Measurements from ENCODE around the gene MEX3D.

The MEX3D gene

DNA sequence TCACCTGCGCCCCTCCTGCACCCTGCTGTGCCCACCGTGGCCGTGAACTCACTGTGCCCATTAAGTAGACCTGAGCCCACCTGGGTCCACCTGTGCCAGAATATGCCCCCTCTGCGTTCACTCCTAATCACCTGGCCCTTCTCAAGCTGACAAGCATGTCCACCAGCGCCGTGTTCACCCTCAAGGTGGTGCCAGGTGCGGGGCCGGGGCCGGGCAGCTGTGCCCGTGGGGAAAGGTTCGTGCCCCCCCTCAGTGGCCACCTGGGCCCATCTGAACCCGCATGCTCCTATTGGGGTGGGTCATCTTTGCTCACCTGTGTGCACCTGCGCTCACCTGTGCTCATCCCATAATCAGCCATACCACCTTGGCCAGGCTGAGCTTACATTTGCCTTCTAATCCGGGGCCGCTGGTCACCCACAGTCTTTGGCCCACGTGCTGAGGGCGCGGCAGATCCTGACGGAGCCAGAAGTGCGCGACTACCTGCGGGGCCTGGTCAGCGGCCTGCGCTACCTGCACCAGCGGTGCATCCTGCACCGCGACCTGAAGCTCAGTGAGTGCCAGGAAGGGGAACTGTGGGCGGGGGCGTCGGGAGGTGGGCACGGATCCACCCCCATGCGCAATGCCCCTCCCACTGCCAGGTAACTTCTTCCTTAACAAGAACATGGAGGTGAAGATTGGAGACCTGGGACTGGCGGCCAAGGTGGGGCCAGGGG lies 41.9 kb downstream of the MEX3D start:
- TF ChIP-seq, protein P1, sequence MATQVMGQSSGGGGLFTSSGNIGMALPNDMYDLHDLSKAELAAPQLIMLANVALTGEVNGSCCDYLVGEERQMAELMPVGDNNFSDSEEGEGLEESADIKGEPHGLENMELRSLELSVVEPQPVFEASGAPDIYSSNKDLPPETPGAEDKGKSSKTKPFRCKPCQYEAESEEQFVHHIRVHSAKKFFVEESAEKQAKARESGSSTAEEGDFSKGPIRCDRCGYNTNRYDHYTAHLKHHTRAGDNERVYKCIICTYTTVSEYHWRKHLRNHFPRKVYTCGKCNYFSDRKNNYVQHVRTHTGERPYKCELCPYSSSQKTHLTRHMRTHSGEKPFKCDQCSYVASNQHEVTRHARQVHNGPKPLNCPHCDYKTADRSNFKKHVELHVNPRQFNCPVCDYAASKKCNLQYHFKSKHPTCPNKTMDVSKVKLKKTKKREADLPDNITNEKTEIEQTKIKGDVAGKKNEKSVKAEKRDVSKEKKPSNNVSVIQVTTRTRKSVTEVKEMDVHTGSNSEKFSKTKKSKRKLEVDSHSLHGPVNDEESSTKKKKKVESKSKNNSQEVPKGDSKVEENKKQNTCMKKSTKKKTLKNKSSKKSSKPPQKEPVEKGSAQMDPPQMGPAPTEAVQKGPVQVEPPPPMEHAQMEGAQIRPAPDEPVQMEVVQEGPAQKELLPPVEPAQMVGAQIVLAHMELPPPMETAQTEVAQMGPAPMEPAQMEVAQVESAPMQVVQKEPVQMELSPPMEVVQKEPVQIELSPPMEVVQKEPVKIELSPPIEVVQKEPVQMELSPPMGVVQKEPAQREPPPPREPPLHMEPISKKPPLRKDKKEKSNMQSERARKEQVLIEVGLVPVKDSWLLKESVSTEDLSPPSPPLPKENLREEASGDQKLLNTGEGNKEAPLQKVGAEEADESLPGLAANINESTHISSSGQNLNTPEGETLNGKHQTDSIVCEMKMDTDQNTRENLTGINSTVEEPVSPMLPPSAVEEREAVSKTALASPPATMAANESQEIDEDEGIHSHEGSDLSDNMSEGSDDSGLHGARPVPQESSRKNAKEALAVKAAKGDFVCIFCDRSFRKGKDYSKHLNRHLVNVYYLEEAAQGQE (IDR thresholded peaks at IDR 0.05; ENCODE audit: low read depth) = no peak
- TF ChIP-seq, protein P2, sequence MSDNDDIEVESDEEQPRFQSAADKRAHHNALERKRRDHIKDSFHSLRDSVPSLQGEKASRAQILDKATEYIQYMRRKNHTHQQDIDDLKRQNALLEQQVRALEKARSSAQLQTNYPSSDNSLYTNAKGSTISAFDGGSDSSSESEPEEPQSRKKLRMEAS (IDR thresholded peaks at IDR 0.05) = peak; percentile 45; the same call in 1 of the 2 replicates

DNA sequence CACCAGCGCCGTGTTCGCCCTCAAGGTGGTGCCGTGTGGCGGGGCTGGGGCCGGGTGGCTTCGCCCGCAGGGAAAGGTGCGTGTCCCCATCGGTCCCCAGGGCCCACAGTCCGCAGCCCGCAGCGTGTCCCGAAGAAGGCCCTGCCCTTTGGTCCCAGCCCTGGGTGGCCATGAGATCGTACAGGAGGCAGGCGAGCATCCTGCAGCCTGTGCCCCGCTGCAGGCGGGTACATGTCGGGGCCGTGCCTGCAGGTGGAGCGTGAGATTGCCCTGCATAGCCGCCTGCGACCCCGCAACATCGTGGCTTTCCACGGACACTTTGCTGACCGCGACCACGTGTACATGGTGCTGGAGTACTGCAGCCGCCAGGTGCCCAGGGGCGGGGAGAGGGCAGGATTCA lies 42.8 kb downstream of the MEX3D start:
- TF ChIP-seq, protein P3, sequence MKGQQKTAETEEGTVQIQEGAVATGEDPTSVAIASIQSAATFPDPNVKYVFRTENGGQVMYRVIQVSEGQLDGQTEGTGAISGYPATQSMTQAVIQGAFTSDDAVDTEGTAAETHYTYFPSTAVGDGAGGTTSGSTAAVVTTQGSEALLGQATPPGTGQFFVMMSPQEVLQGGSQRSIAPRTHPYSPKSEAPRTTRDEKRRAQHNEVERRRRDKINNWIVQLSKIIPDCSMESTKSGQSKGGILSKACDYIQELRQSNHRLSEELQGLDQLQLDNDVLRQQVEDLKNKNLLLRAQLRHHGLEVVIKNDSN (IDR thresholded peaks at IDR 0.05) = no peak
- TF ChIP-seq TCF12 (IDR thresholded peaks at IDR 0.05; ENCODE audit: low read depth) (no peak), CREB1 (IDR thresholded peaks at IDR 0.05; ENCODE audit: low read depth) (no peak), TAF1 (IDR thresholded peaks at IDR 0.05; ENCODE audit: low read depth) (no peak), YY1 (IDR thresholded peaks at IDR 0.05; ENCODE audit: low read depth) (no peak), EP300 (IDR thresholded peaks at IDR 0.05; ENCODE audit: borderline replicate concordance) (no peak), NFIC (IDR thresholded peaks at IDR 0.05) (no peak), RAD21 (IDR thresholded peaks at IDR 0.05; ENCODE audit: low read depth) (no peak), ZBTB7A (IDR thresholded peaks at IDR 0.05; ENCODE audit: low read depth) (no peak), FOXM1 (IDR thresholded peaks at IDR 0.05; ENCODE audit: borderline replicate concordance, low read depth) (no peak), CEBPB (IDR thresholded peaks at IDR 0.05) (no peak), TEAD4 (IDR thresholded peaks at IDR 0.05) (no peak), EGR1 (IDR thresholded peaks at IDR 0.05) (no peak)
- TF ChIP-seq, protein P2 (IDR thresholded peaks at IDR 0.05) = no peak
- TF ChIP-seq, protein P1 (IDR thresholded peaks at IDR 0.05; ENCODE audit: low read depth) = no peak

DNA sequence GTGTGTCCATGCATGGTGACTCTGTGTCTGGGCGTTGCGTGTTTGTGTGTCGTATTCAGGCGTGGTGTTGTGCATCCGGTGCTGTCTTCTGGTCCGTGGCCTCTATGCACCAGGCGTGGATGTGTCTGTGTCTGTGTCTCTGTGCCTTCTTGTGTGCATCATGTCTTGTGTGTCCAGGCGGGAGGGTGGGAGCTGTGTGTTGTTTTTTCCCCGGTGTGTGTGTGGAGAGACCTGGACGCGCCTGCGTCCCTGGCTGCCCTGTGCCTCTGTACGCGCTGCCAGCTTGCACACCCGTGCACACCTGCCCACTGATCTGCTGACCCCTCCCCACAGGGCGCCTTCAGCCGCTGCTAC lies 43.2 kb downstream of the MEX3D start:
- no peak for TF ChIP-seq YY1 (IDR thresholded peaks at IDR 0.05; ENCODE audit: low read depth)
- no peak for TF ChIP-seq RAD21 (IDR thresholded peaks at IDR 0.05; ENCODE audit: low read depth)
- no peak for TF ChIP-seq ZBTB7A (IDR thresholded peaks at IDR 0.05; ENCODE audit: low read depth)
- no peak for TF ChIP-seq TAF1 (IDR thresholded peaks at IDR 0.05; ENCODE audit: low read depth)
- no peak for TF ChIP-seq FOXM1 (IDR thresholded peaks at IDR 0.05; ENCODE audit: borderline replicate concordance, low read depth)
- no peak for TF ChIP-seq EP300 (IDR thresholded peaks at IDR 0.05; ENCODE audit: borderline replicate concordance)
- TF ChIP-seq, protein P3 (IDR thresholded peaks at IDR 0.05) = no peak
- no peak for TF ChIP-seq CEBPB (IDR thresholded peaks at IDR 0.05)
- TF ChIP-seq NFIC (IDR thresholded peaks at IDR 0.05) = no peak
- TF ChIP-seq CREB1 (IDR thresholded peaks at IDR 0.05; ENCODE audit: low read depth) = no peak
- TF ChIP-seq TCF12 (IDR thresholded peaks at IDR 0.05; ENCODE audit: low read depth) = no peak
- TF ChIP-seq, protein P1 (IDR thresholded peaks at IDR 0.05; ENCODE audit: low read depth) = no peak
- no peak for TF ChIP-seq TEAD4 (IDR thresholded peaks at IDR 0.05)
- no peak for TF ChIP-seq EGR1 (IDR thresholded peaks at IDR 0.05)
- TF ChIP-seq, protein P2 (IDR thresholded peaks at IDR 0.05) = no peak

DNA sequence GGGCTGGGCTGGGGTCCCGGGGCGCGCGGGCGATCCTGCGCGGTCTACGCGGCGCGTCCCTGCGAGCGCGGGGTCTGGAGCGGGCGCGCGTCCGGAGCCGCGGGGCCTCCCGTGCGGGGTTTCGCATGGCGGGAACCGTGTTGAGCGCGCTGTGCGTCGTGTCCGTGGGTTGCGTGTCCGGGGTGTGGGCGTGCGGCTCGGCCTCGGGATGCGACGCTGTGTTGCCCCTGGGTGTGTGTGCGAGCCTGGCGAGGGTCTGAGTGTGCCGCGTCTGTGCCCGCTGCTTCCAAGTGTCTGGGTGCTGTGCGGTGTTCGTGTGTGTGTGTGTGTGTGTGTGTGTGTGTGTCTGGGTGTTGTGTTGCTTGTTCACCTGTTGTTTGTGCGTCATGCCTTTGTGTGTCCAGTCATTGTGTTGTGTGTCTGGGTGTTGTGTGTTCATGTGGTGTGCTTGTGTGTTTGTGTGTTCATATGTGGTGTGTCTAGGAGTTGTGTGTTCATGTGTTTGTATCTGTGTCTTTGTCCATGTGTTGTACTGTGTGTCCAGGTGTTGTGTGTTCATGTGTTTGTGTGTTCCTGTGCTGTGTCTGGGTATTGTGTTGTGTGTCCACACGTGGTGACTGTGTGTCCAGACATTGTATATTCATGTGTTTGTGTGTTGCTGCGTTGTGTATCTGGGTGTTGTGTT lies 43.7 kb downstream of the MEX3D start:
- TF ChIP-seq TEAD4 (IDR thresholded peaks at IDR 0.05) (no peak), CREB1 (IDR thresholded peaks at IDR 0.05; ENCODE audit: low read depth) (no peak), TCF12 (IDR thresholded peaks at IDR 0.05; ENCODE audit: low read depth) (no peak), FOXM1 (IDR thresholded peaks at IDR 0.05; ENCODE audit: borderline replicate concordance, low read depth) (no peak), ZBTB7A (IDR thresholded peaks at IDR 0.05; ENCODE audit: low read depth) (no peak), YY1 (IDR thresholded peaks at IDR 0.05; ENCODE audit: low read depth) (no peak), TAF1 (IDR thresholded peaks at IDR 0.05; ENCODE audit: low read depth) (no peak), NFIC (IDR thresholded peaks at IDR 0.05) (no peak), RAD21 (IDR thresholded peaks at IDR 0.05; ENCODE audit: low read depth) (no peak), EGR1 (IDR thresholded peaks at IDR 0.05) (no peak), CEBPB (IDR thresholded peaks at IDR 0.05) (no peak)
- TF ChIP-seq, protein P3 (IDR thresholded peaks at IDR 0.05) = no peak
- TF ChIP-seq, protein P2 (IDR thresholded peaks at IDR 0.05) = no peak

Measured in Ishikawa (cell line).